ENCODE data around the gene TCP10L. TPM values are rescaled to one million over a fixed set of nuclear protein-coding genes. Genes with fewer than 3 reads are reported as not detected.
A peak's percentile ranks its signal among the peaks of the same experiment; 100 is the strongest.

Gene TCP10L
- total and polyA plus RNA-seq, 2 of the 13 experiments (the other 11 are each of a cell fraction or from before 2014, with no cell fraction given): 0.90 to 2.4 TPM

- no peak for DNase-seq (ENCODE audit: low spot score)
- Histone ChIP-seq H3K4me3 (replicated peaks in 1 of 3; ENCODE audit: insufficient read depth in 1 of 3, low read depth in 2 of 3, low read length in 3 of 3) (no peak overlapping the region), H4K20me1 (ENCODE audit: insufficient read depth, low read length) (no peaks in the 10 kb centered on the region), H3K4me2 (ENCODE audit: low read depth, low read length) (no peak overlapping the region), H3K36me3 (replicated peaks in 1 of 2; ENCODE audit: control insufficient read depth in 1 of 2, insufficient read depth in 2 of 2, low read length in 2 of 2) (no peaks in the 10 kb centered on the region), H3K9ac (ENCODE audit: insufficient read depth, low read depth, low read length) (no peak overlapping the region), H3K4me1 (ENCODE audit: insufficient read depth, low read length) (peaks cover 42% of the 10 kb centered on the region), H3K9me3 (ENCODE audit: low read length) (no peaks in the 10 kb centered on the region), H3K27me3 (ENCODE audit: control insufficient read depth in 1 of 2, insufficient read depth in 2 of 2, low read length in 2 of 2) (no peaks in the 10 kb centered on the region), H3K27ac (ENCODE audit: extremely low read length, insufficient read depth, low read length) (no peak overlapping the region), H2AFZ (ENCODE audit: low read length) (no peak overlapping the region), H3K79me2 (ENCODE audit: insufficient read depth, low read length) (no peaks in the 10 kb centered on the region)
- in situ Hi-C loops (cut with HindIII; ENCODE audit: extremely low pct_ligation_motif_present, low pct_unique_long_range_greater_than_20kb): no loop called here
- intact Hi-C loops (cut with micrococcal nuclease; ENCODE audit: unreplicated experiment): no loop called here
- no peak for ATAC-seq
- ChIA-PET POLR2A (no interaction called here), CTCF (ENCODE audit: low intra/inter-chr PET ratio, low total read pairs) (no interaction called here)
- WGBS (ENCODE audit: low lambda C conversion rate): 72% methylated on average over 4 of the region's 4 CpGs
- FAIRE-seq: no peak
- TF ChIP-seq MNT (IDR thresholded peaks at IDR 0.05): peak; percentile 91
- TF ChIP-seq NBN (conservative IDR thresholded peaks at IDR 0.05): 0 out of 2 replicates have a peak, but pooled peaks have one; percentile 41
- TF ChIP-seq HBP1 (CRISPR knock-in tag; IDR thresholded peaks at IDR 0.05; ENCODE audit: low read depth): no peak
- no peak for TF ChIP-seq NFATC3 (CRISPR knock-in tag; IDR thresholded peaks at IDR 0.05)
- no peak for TF ChIP-seq ZNF564 (CRISPR knock-in tag; IDR thresholded peaks at IDR 0.05)
- no peak for TF ChIP-seq ZNF530 (CRISPR knock-in tag; IDR thresholded peaks at IDR 0.05; ENCODE audit: low read depth)
- no peak for TF ChIP-seq ZNF563 (CRISPR knock-in tag; IDR thresholded peaks at IDR 0.05)
- TF ChIP-seq HNRNPL (IDR thresholded peaks at IDR 0.05; ENCODE audit: low read depth, low read length): no peak
- TF ChIP-seq BHLHE40 (IDR thresholded peaks at IDR 0.05; ENCODE audit: low read length): peak; percentile 34; the same call in 1 of the 2 replicates
- BruUV-seq (replicated peaks): no TSS peak
These were observed 52.3 kb downstream of the TCP10L start for GRCh38 chr21:32533053-32533452.

Data from HepG2 (cell line).